Fibroblast of villous mesenchyme (primary cell): ENCODE results near the gene FBXO30. TPM values are rescaled to one million over a fixed set of nuclear protein-coding genes. Genes with fewer than 3 reads are reported as not detected.

Experiments used
- DNase-seq: peaks from one replicate; pipeline ENCODE4 v3.0.0-alpha.2; 2010; ENCODE audit warnings: low read depth
- H3K4me3 ChIP-seq: 2 replicates; pipeline ENCODE4 v1.5.1; 2011; ENCODE audit warnings: low read depth, mild to moderate bottlenecking, low read length
- total RNA-seq: library from RNA; depleted of rRNA; stranded (reverse); fragments of >200 nt; gene quantifications from 2 replicates; pipeline ENCODE4 v1.2.3, GENCODE V29; 2012
- TF ChIP-seq, protein P1 (sequence below): IDR thresholded peaks from 2 replicates; pipeline ENCODE4 v1.5.1; 2012; ENCODE audit warnings: low read depth, mild to moderate bottlenecking, low read length; ENCODE audit not compliant: insufficient read depth

FBXO30 gene
- total RNA-seq, 1 donor: 16.0 TPM

- DNase-seq: peak; percentile 23
- TF ChIP-seq, protein P1, sequence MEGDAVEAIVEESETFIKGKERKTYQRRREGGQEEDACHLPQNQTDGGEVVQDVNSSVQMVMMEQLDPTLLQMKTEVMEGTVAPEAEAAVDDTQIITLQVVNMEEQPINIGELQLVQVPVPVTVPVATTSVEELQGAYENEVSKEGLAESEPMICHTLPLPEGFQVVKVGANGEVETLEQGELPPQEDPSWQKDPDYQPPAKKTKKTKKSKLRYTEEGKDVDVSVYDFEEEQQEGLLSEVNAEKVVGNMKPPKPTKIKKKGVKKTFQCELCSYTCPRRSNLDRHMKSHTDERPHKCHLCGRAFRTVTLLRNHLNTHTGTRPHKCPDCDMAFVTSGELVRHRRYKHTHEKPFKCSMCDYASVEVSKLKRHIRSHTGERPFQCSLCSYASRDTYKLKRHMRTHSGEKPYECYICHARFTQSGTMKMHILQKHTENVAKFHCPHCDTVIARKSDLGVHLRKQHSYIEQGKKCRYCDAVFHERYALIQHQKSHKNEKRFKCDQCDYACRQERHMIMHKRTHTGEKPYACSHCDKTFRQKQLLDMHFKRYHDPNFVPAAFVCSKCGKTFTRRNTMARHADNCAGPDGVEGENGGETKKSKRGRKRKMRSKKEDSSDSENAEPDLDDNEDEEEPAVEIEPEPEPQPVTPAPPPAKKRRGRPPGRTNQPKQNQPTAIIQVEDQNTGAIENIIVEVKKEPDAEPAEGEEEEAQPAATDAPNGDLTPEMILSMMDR: no peak
- H3K4me3 ChIP-seq: no peak overlapping the region
Measured at GRCh38 chr6:145819994-145820393, 5.4 kb upstream of the FBXO30 start.

- TF ChIP-seq, protein P1: no peak
- no peak overlapping the region for H3K4me3 ChIP-seq
- no peak for DNase-seq
Measured at GRCh38 chr6:145818796-145819195, 4.2 kb upstream of the FBXO30 start.

DNA sequence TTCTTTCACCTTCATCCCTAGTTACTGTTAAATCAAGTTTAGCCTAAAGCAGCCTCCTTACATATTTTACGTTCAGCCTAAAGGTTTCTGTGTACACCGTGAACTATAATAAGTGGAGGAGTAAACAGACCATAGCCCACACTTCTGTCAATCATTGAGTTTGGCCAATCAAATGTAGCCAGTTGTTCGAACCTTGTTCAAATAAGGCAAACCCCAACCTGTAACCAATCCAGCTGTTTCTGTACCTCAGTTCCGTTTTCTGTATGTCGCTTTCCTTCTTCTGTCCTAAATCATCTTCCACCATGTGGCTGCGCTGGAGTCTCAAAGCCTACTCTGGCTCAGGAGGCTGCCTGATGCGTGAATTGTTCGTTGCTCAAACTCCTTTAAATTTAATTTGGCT, 1.8 kb upstream of the FBXO30 start:
- no peak overlapping the region for H3K4me3 ChIP-seq
- TF ChIP-seq, protein P1: no peak
- no peak for DNase-seq

GRCh38 chr6:145815309-145816274, 997 bp upstream of the FBXO30 start:
- H3K4me3 ChIP-seq: peak overlapping the region; percentile 86
- TF ChIP-seq, protein P1: no peak
- peak; percentile 18 for DNase-seq

DNA sequence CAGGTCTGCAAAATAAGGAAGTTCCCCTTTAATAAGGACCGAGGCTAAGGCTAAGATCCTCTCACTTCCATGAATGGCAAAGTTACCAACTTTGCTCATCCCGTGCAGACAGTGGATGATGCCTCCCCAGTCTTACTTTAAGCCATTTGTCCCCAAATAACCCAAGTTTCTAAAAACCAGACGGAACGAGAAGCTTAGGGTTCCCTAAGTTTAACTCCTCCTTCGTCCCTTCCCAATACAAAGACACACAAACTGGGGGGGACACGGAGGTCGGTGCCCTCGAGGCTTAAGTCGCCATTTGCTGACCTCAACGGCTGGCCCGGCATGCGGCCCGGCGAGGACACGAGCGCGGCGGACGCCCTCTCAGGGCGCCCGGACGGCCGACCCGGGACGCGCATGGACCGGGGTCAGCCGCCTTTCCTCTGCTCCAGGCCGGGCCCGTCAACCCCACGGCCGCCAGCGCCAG, 527 bp downstream of the FBXO30 start:
- TF ChIP-seq, protein P1: no peak
- H3K4me3 ChIP-seq: peak overlapping the region; percentile 86
- no peak for DNase-seq

- peak overlapping the region; percentile 86 for H3K4me3 ChIP-seq
- DNase-seq: peak; percentile 74
- TF ChIP-seq, protein P1: no peak
Measured at GRCh38 chr6:145813285-145814034, 1.1 kb downstream of the FBXO30 start.
